ENCODE data around the gene RSAD1.

GRCh38 chr17:50480142-50480764 lies 1.6 kb downstream of the RSAD1 start:
- TF ChIP-seq CTCF (IDR thresholded peaks at IDR 0.05) = no peak
- no peak for TF ChIP-seq POLR2A (IDR thresholded peaks at IDR 0.05)

All from body of pancreas (tissue), 4 donors.